Subcutaneous adipose tissue (tissue), 4 donors: ENCODE data around the gene OR51B5. TPM values are rescaled to one million over a fixed set of nuclear protein-coding genes. Genes with fewer than 3 reads are reported as not detected.

Experiments used
- small RNA-seq: library from RNA; depleted of rRNA; stranded (forward); fragments of <200 nt; gene quantifications from one replicate; pipeline ENCODE3, GENCODE V24; 2016
- total RNA-seq, 4 donors: library from RNA; depleted of rRNA; stranded (reverse); fragments of >200 nt; gene quantifications; one replicate each; pipeline ENCODE4 v1.1.0, GENCODE V29; 2016
- TF ChIP-seq, protein P1 (sequence below): fragments of 450-650 bp; IDR thresholded peaks from one replicate; pipeline ENCODE4 v1.5.1; 2016; ENCODE audit warnings: low read depth, mild to moderate bottlenecking, control low read depth, antibody characterized with exemption, moderate library complexity

OR51B5 gene
- total RNA-seq, 4 donors from 2014 or later, result 0.66 to 0.85 TPM; not detected in 2

DNA sequence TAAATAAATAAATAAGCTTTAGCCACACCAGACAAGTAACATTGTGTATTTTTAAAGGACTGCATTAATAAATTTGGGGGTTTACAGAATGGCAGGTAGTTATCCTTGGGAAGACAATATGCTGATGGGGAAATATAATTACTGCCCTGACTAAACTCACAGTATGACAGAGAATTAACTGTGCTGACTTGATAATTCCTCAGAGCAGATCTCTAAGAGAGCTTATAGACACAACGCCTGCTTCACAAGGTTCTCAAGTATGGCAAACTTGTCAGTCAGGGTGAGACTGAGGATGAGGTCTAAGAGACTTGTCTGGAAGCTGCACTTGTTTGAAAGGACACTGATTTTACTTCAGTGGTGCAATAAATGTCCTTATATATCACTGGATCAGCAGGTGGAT lies 44.9 kb downstream of the OR51B5 start:
- TF ChIP-seq, protein P1, sequence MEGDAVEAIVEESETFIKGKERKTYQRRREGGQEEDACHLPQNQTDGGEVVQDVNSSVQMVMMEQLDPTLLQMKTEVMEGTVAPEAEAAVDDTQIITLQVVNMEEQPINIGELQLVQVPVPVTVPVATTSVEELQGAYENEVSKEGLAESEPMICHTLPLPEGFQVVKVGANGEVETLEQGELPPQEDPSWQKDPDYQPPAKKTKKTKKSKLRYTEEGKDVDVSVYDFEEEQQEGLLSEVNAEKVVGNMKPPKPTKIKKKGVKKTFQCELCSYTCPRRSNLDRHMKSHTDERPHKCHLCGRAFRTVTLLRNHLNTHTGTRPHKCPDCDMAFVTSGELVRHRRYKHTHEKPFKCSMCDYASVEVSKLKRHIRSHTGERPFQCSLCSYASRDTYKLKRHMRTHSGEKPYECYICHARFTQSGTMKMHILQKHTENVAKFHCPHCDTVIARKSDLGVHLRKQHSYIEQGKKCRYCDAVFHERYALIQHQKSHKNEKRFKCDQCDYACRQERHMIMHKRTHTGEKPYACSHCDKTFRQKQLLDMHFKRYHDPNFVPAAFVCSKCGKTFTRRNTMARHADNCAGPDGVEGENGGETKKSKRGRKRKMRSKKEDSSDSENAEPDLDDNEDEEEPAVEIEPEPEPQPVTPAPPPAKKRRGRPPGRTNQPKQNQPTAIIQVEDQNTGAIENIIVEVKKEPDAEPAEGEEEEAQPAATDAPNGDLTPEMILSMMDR, result no peak

GRCh38 chr11:5297721-5298323 lies 45.5 kb downstream of the OR51B5 start:
- TF ChIP-seq, protein P1, result no peak

DNA sequence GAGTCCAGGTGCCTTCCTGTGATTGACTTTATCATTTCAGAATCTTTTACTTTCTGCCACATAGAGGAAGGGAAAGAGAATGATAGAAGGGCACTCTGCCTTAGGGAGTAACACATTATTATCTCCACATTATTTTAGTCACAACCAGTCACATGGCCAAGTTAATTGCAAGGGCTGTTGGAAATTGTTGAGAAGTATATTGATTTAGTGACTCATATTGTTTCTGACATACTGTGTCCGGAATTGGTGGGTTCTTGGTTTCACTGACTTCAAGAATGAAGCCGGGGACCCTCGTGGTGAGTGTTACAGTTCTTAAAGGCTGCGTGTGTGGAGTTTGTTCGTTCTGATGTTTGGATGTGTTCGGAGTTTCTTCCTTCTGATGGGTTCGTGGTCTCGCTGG lies 50.3 kb downstream of the OR51B5 start:
- TF ChIP-seq, protein P1, result no peak

Small RNA genes within 50 kb of the gene (small RNA-seq; reads per million reads assigned to genes)
- not detected for gene AC104389.3

Other genes with a start within 250 kb of the OR51B5 start
- gene OR52A5, start 205.2 kb downstream of the OR51B5 start, total RNA-seq, result not detected
- gene OR52A1, start 188.8 kb downstream of the OR51B5 start, total RNA-seq, result not detected
- not detected for gene OR51V1, start 142.8 kb downstream of the OR51B5 start, total RNA-seq
- gene HBB, start 116.5 kb downstream of the OR51B5 start, total RNA-seq, result 100 to 1,000 TPM in 2 of 4 donors, 10 to 100 TPM in 2; 22.2 to 687 (median 94.5) TPM
- 1 to 10 TPM in 1 of 4 donors, not detected in 3; 4.4 TPM for gene HBD, start 109.0 kb downstream of the OR51B5 start, total RNA-seq
- gene HBG1, start 93.7 kb downstream of the OR51B5 start, total RNA-seq, result not detected
- not detected for gene HBG2, start 88.7 kb downstream of the OR51B5 start, total RNA-seq
- gene HBE1, start 73.6 kb downstream of the OR51B5 start, total RNA-seq, result not detected
- gene OR51B4, start 41.6 kb downstream of the OR51B5 start, total RNA-seq, result not detected
- gene OR51B2, start 19.2 kb downstream of the OR51B5 start, total RNA-seq, result not detected
- gene OR51B6, start 8.0 kb upstream of the OR51B5 start, total RNA-seq, result not detected
- gene OR51M1, start 40.3 kb upstream of the OR51B5 start, total RNA-seq, result not detected
- gene OR51Q1, start 78.6 kb upstream of the OR51B5 start, total RNA-seq, result not detected
- 1 to 10 TPM in 1 of 4 donors, not detected in 3; 2.9 TPM for gene OR51I1, start 98.0 kb upstream of the OR51B5 start, total RNA-seq
- gene OR51I2, start 105.8 kb upstream of the OR51B5 start, total RNA-seq, result not detected
- gene OR52D1, start 145.2 kb upstream of the OR51B5 start, total RNA-seq, result not detected
- under 1 TPM in 3 of 4 donors, not detected in 1; 0.17 to 0.57 (median 0.49) TPM for gene UBQLN3, start 166.4 kb upstream of the OR51B5 start, total RNA-seq
- gene UBQLNL, start 173.2 kb upstream of the OR51B5 start, total RNA-seq, result under 1 TPM; 0.34 to 0.98 (median 0.71) TPM
- not detected for gene OR52H1, start 205.0 kb upstream of the OR51B5 start, total RNA-seq
- not detected for gene OR52B6, start 237.4 kb upstream of the OR51B5 start, total RNA-seq